GM18868 (cell line): ENCODE data around the gene OR3A3.
"Not testable (repeated sequence)": the region's sequence is repeated elsewhere in the genome, so short reads cannot be mapped to it uniquely, and the experiment has no call there.

Experiments used
- ATAC-seq: cut with Tn5 transposase; IDR thresholded peaks from one replicate; pipeline ENCODE4 v1.9.1; 2021; ENCODE audit warnings: mild to moderate bottlenecking, moderate library complexity; ENCODE audit not compliant: unreplicated experiment

Gene OR3A3

DNA sequence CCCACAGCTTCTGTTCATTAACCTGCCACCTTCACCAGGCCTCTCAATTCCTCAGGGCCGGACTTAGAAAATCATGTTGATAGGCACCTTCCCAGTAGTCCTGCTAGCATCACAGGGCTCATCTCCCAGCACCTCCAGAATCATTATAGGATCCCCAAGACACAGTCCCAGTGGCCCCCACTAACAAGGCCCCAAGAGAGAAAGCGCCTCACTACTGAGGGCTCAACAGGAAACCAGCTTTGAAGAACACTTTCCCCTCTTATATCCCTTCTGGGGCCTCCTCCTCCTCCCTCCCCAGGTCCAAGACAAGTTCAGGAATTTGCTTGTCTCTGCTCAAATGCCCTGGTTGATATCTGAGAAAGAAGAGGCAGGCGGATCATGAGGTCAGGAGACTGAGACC, at the start of gene OR3A3:
OR3A3 (plus strand) TSS at position 301 of the 400 bp plus-strand sequence.
- ATAC-seq = no peak

DNA sequence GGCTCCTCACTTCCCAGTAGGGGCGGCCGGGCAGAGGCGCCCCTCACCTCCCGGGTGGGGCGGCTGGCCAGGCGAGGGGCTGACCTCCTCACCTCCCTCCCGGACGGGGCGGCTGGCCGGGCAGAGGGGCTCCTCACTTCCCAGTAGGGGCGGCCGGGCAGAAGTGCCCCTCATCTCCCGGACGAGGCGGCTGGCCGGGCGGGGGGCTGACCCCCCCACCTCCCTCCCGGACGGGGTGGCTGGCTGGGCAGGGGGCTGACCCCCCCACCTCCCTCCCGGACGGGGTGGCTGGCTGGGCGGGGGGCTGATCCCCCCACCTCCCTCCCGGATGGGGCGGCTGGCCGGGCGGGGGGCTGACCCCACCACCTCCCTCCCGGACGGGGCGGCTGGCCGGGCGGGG, 40.0 kb upstream of the OR3A3 start:
- ATAC-seq = not testable (repeated sequence)

GRCh38 chr17:3378321-3378720, 32.8 kb upstream of the OR3A3 start:
- ATAC-seq = no peak

- ATAC-seq = no peak
Measured at GRCh38 chr17:3381957-3382356, 29.2 kb upstream of the OR3A3 start.

DNA sequence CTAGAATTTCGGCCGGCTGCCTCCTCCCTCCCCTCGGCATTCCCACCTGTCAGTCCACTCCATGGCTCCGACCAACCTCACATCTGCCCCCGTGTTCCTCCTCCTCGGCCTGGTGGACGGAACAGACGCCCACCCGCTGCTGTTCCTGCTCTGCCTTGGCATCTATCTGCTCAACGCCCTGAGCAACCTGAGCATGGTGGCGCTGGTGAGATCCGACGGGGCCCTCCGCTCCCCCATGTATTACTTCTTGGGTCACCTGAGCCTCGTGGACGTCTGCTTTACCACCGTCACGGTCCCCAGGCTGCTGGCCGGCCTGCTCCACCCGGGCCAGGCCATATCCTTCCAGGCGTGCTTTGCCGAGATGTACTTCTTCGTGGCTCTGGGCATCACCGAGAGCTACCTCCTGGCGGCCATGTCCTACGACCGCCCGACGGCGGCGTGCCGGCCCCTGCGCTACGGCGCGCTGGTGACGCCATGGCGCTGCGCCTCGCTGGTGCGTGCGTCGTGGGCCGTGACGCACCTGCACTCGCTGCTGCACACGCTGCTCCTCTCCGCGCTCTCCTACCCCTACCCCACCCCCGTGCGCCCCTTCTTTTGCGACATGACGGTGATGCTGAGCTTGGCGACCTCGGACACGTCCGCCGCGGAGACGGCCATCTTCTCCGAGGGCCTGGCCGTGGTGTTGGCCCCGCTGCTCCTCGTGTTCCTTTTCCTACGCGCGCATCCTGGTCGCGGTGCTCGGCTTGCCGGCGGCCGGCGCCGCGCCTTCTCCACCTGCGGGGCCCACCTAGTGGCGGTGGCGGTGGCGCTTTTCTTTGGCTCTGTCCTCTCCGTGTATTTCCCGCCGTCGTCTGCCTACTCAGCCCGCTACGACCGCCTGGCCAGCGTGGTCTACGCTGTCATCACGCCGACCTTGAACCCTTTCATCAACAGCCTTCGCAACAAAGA, 25.0 kb upstream of the OR3A3 start, which contains the start of gene OR3A2:
OR3A2 (minus strand) TSS at position 440 of the 948 bp plus-strand sequence.
- ATAC-seq = no peak

DNA sequence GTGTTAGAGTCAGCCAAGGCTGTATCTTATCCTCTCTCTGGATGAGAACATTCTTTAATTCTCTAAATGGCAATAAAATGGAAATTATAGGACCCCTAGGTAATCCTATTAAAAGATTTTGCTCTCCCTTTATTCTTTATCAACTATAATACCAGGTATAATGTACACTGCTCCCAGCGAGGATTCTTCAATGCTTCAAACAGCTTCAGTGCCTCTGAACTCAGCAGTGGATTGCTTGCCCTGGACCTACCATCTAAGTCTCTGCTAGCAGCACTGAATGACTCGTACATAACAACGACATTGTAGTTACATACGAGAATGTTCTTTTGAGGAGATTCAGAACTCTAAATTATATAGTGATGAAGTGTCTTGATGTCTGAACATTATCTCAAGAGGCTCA, 21.4 kb upstream of the OR3A3 start:
- ATAC-seq = no peak

DNA sequence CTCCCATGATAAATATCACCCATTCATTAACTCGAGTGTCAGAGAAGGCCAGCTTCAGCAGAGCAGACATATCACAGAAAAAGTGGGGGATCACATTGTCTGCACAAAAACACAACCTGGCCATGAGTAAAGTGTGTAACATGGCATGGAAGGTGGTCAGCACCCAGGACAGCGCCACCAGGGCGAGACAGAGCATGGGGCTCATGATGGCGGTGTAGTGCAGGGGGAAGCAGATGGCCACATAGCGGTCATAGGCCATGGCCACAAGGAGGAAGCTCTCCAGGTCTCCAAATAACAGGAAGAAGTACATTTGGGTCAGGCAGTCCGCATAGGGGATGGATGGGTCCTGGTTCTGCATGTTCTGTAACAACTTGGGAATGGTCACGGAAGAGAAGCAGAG, 13.4 kb upstream of the OR3A3 start:
- ATAC-seq = not testable (repeated sequence)

GRCh38 chr17:3398310-3398709, 12.9 kb upstream of the OR3A3 start, which contains the start of gene OR1E1:
Gene OR1E1 (minus strand): TSS chr17:3398410. CDS start chr17:3398410, 0 bp downstream.
- ATAC-seq = no peak

DNA sequence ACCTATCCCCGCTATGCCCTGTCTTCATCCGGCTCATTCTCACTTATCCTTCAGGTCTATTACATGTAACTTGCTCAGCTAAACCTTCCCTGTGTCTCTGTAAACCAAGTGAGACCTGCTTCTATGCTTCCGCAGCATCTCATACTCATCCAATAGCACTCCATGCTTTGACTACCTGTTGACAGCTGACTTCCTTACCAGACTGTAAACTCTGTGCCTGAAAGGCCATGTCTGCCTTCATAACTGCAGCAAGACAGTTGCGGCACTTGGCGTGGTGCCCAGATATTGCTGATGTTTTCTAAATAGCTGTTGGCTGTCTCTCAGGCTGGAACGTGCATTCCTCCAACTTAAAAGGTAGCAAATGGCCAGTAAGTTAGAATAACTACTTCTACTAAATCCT, 11.1 kb upstream of the OR3A3 start:
- ATAC-seq = no peak

DNA sequence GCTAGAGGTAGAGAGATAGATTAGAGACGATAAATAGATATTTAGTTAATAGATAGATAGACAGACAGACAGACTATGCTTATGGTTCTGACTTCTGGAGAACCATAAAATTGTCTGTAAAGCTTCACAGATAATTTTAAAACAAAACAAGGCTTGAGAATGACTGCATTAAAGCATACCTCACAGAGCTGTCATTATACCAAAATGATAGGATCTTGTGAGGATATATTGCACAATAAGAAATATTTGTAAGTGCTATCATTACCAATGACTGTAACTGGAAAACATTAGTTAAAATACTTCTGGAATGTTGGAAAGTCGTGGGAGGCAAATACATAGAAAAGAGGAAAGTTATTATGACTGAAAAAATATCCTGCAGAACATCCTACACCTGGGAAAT, 9.4 kb upstream of the OR3A3 start:
- ATAC-seq = no peak

DNA sequence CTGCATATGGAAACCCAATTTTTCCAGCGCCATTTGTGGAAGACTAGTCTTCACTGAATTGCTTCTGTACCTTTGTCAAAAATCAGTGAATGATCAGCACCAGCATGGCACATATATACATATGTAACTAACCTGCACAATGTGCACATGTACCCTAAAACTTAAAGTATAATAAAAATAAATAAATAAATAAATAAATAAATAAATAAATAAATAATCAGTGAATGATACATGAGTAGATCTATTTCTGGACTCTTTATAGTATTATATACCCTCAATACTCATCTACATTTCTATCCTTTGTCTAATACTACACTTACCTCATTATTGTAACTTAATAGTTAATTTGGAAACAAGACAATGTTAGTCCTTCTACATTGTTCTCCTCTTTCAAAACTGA, 7.3 kb upstream of the OR3A3 start:
- not testable (repeated sequence) for ATAC-seq

- ATAC-seq = not testable (repeated sequence)
Measured at GRCh38 chr17:3412216-3412615, 1.0 kb downstream of the OR3A3 start.

DNA sequence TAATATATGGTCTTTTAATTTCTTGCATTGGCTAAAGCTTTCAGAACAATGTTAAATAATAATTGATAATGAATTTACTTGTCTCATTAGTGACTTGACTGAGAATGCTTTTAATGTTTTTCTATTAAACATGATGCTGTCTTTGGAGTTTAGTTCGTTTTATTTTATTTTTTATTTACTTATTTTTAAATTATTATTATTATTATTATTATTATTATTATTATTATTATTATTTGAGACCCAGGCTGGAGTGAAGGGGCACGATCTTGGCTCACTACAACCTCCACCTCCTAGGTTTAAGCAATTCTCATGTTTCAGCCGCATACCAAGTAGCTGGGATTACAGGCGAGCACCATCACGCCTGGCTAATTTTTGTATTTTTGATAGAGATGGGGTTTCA, 4.4 kb downstream of the OR3A3 start:
- ATAC-seq = no peak

GRCh38 chr17:3418222-3418621, 7.1 kb downstream of the OR3A3 start:
- ATAC-seq = no peak

- not testable (repeated sequence) for ATAC-seq
Measured at GRCh38 chr17:3433215-3433614, 22.0 kb downstream of the OR3A3 start.

- no peak for ATAC-seq
Measured at GRCh38 chr17:3433741-3434140, 22.6 kb downstream of the OR3A3 start, which contains the start of gene OR1E2. Gene OR1E2 (minus strand): TSS chr17:3433841. CDS start chr17:3433841, 0 bp downstream.

GRCh38 chr17:3438368-3438767, 27.2 kb downstream of the OR3A3 start:
- no peak for ATAC-seq

- no peak for ATAC-seq
Measured at GRCh38 chr17:3440451-3440850, 29.3 kb downstream of the OR3A3 start.

- ATAC-seq = no peak
Measured at GRCh38 chr17:3447625-3448024, 36.5 kb downstream of the OR3A3 start.

DNA sequence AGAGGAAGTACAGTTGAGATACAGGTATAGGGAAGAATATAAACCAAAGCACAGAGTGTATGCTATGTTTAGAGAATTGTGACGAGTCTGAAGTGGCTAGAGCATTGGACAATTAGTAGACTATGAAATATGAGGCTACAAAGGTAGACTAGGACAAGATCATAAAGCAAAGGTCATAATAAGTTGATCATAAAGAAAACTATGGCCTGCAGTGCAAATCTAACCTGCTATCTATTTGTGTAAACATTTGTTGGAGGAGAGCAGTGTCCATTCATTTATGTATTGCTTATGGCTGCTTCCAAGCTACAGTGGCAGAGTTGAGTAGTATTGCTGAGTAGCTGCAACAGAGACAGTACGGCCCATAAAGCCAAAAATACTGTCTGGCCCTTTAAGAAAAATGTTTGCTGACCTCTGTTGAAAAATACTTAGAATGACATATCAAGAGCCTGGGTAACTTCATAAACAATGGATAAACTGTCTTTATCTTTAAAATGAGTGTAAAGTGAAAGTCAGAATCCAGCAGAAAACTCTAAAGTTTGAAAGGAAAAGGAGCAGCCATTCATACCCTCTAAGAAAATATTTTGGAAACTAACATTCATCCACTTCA, 37.0 kb downstream of the OR3A3 start:
- no peak for ATAC-seq

DNA sequence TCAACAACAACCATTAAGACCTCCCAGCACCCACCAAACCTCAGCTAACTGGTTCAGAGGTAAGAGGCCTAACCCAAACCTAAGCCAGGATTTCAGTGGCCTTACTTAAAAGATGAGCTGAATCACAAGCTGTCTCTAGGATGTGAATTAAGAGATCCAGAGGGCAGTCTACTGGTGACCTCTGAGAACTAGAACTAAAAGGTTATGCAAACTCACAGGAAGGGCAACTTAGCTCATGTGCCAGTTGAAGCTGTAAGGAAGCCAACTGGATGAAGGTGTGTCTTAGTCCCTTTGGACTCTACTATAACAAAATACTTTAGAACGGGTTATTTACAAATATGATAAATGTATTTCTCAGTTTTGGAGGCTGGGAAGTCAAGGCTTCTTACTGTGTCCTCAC, 55.2 kb downstream of the OR3A3 start:
- not testable (repeated sequence) for ATAC-seq

DNA sequence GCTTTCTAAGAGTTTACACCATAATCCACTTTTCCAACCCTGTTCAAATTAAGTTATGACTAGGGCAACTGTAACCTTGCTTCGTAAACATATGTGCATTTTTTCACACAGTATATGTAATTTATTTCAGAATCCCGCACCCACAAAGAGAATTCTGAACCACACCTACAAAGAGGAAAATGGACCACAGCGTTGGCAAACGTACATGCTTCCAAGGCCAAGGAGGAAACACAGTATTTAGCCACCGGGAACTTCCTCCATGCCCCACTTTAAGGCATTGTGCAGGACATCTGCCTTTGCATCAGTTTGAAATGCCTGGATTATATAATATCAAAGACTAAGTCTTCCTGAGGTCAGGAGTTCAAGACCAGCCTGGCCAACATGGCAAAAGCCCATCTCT, 58.4 kb downstream of the OR3A3 start:
- ATAC-seq = no peak
